ENCODE measurements around the gene DCTD. TPM values are rescaled to one million over a fixed set of nuclear protein-coding genes. Genes with fewer than 3 reads are reported as not detected.
"Not testable (repeated sequence)": the region's sequence is repeated elsewhere in the genome, so short reads cannot be mapped to it uniquely, and the experiment has no call there.

Gene DCTD
- total RNA-seq, 1 donor from 2014 or later = 80.3 TPM

DNA sequence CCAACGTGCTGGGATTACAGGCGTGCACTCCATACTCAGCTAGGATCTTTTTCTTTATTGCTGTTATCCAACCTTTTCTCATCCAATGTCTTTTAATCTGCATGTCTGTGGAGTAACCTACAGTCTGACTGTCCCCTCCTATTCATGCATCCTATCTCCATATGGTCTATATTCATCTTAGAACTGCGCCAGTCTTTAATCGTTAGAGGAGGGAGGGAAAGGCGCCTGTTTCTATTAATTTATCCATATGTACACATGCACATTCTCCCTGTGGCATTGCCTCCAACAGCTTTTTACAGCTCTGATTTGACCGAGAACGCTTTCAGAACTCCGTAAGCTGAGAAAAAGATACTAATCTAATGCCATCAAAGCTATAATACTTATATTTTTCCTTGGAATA, 9.8 kb downstream of the DCTD start:
- Mint-ChIP-seq H3K27me3 (no peaks in the 10 kb centered on the region), H3K4me1 (ENCODE audit: unreplicated experiment) (peaks cover 27% of the 10 kb centered on the region), H3K36me3 (peaks cover 57% of the 10 kb centered on the region), H3K4me3 (no peak overlapping the region), H3K27ac (no peak overlapping the region), H3K9me3 (no peaks in the 10 kb centered on the region)
- no peak for DNase-seq (ENCODE audit: extremely low spot score, unreplicated experiment)
- no peak for TF ChIP-seq CTCF (conservative IDR thresholded peaks at IDR 0.05)

- Mint-ChIP-seq H3K4me1 (ENCODE audit: unreplicated experiment) (peaks cover 27% of the 10 kb centered on the region), H3K27me3 (no peaks in the 10 kb centered on the region), H3K27ac (no peak overlapping the region), H3K9me3 (no peaks in the 10 kb centered on the region), H3K36me3 (peaks cover 51% of the 10 kb centered on the region), H3K4me3 (no peak overlapping the region)
- DNase-seq (ENCODE audit: extremely low spot score, unreplicated experiment) = no peak
- TF ChIP-seq CTCF (conservative IDR thresholded peaks at IDR 0.05) = no peak
These were observed 10.4 kb downstream of the DCTD start for GRCh38 chr4:182906786-182907185.

- Mint-ChIP-seq H3K27me3 (no peaks in the 10 kb centered on the region), H3K4me1 (ENCODE audit: unreplicated experiment) (peaks cover 25% of the 10 kb centered on the region), H3K27ac (no peak overlapping the region), H3K4me3 (no peak overlapping the region), H3K36me3 (peaks cover 41% of the 10 kb centered on the region), H3K9me3 (no peaks in the 10 kb centered on the region)
- TF ChIP-seq CTCF (conservative IDR thresholded peaks at IDR 0.05) = no peak
- no peak for DNase-seq (ENCODE audit: extremely low spot score, unreplicated experiment)
These were observed 12.1 kb downstream of the DCTD start for GRCh38 chr4:182905038-182905437.

DNA sequence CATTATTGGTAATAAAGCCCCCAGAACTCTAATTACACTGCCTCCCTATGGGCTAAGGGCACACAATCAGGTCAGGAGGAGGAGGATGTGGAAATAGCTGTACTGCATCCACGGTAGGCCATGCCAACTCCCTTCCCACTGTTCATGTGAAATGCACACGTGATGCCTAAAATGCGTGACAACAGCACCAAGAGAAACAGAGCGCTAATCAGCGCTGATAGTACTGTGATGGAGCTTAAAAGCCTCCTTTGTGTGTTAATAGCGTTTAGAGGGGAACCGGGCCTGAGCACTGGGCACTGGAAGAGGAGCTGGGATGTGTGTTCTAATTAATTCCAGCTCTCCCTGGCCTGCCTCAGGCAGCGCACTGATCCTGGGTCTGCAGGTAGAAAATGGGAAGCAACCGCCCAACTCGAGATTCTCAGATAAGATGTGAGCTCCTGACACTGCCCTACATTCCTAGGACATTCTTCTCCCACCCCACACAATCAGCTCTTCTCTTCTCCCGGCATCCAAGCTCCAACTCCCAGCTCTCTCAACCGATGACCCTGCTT, 12.9 kb downstream of the DCTD start:
- TF ChIP-seq CTCF (conservative IDR thresholded peaks at IDR 0.05) = no peak
- no peak overlapping the region for H3K4me3 Mint-ChIP-seq
- H3K9me3 Mint-ChIP-seq = no peaks in the 10 kb centered on the region
- no peak overlapping the region for H3K27ac Mint-ChIP-seq
- H3K4me1 Mint-ChIP-seq (ENCODE audit: unreplicated experiment) = peaks cover 18% of the 10 kb centered on the region
- no peaks in the 10 kb centered on the region for H3K27me3 Mint-ChIP-seq
- H3K36me3 Mint-ChIP-seq = peaks cover 41% of the 10 kb centered on the region
- DNase-seq (ENCODE audit: extremely low spot score, unreplicated experiment) = no peak

GRCh38 chr4:182903013-182903412, 14.2 kb downstream of the DCTD start:
- no peak for TF ChIP-seq CTCF (conservative IDR thresholded peaks at IDR 0.05)

DNA sequence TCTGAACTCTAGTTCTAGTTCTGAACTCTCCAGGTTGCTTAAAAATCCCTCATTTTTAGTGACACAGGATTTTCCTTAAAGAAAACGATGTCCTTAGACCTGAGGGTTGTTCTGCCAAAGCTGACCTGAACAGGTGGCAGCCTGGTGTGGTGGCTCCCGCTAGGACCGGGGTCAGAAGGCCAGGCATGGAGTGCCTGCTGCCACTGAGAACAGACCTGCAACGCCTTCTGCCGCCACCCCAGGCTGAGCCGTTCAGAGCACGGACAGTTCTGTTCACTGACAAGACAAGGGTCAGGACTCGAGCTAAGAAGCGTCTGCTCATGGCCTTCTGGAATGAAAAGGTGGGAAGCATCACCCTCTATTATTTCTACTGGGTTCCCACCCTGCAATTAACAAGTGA, 15.8 kb downstream of the DCTD start:
- Mint-ChIP-seq H3K27me3 (no peaks in the 10 kb centered on the region), H3K9me3 (no peaks in the 10 kb centered on the region), H3K27ac (no peak overlapping the region), H3K36me3 (peaks cover 37% of the 10 kb centered on the region), H3K4me3 (no peak overlapping the region), H3K4me1 (ENCODE audit: unreplicated experiment) (peaks cover 22% of the 10 kb centered on the region)
- DNase-seq (ENCODE audit: extremely low spot score, unreplicated experiment) = no peak
- TF ChIP-seq CTCF (conservative IDR thresholded peaks at IDR 0.05) = no peak

More at GRCh38 chr4:182903013-182903412, 14.2 kb downstream of the DCTD start:
- Mint-ChIP-seq H3K4me1 (ENCODE audit: unreplicated experiment) (peaks cover 21% of the 10 kb centered on the region), H3K4me3 (no peak overlapping the region), H3K9me3 (no peaks in the 10 kb centered on the region), H3K27me3 (no peaks in the 10 kb centered on the region), H3K27ac (no peak overlapping the region), H3K36me3 (peaks cover 45% of the 10 kb centered on the region)
- no peak for DNase-seq (ENCODE audit: extremely low spot score, unreplicated experiment)

DNA sequence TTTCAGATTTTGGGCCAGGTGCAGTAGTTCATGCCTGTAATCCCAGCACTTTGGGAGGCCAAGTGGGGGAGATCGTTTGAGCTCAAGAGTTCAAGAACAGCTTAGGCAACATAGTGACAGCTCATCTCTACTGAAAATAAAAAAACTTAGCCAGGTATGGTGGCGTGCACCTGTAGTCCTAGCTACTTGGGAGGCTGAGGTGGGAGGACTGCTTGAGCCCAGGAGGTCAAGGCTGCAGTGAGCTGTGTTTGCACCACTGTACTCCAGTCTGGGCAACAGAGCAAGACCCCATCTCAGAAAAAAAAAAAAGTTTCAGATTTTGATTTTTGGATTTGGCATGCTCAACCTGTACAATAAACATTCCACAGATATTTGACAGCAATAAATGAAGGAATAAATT, 17.2 kb downstream of the DCTD start:
- peaks cover 40% of the 10 kb centered on the region for H3K36me3 Mint-ChIP-seq
- peaks cover 22% of the 10 kb centered on the region for H3K4me1 Mint-ChIP-seq (ENCODE audit: unreplicated experiment)
- not testable (repeated sequence) for H3K27ac Mint-ChIP-seq

More for the DNA sequence above, 17.2 kb downstream of the DCTD start:
- H3K9me3 Mint-ChIP-seq; H3K4me3 Mint-ChIP-seq; DNase-seq (ENCODE audit: extremely low spot score, unreplicated experiment); H3K27me3 Mint-ChIP-seq: not testable (repeated sequence)

Data from type B pancreatic cell (in vitro differentiated cells).